Left ventricle myocardium inferior (tissue), 1 donor: ENCODE measurements around the gene ALDOB. TPM values are rescaled to one million over a fixed set of nuclear protein-coding genes. Genes with fewer than 3 reads are reported as not detected.

Experiments
- DNase-seq: peaks from one replicate; pipeline ENCODE4 v3.0.0-alpha.2; 2020
- H3K27ac ChIP-seq: fragments of 200-600 bp; replicated peaks from 2 replicates; pipeline ENCODE4 v1.8.0; 2021
- H3K27me3 ChIP-seq: fragments of 200-600 bp; 2 replicates; pipeline ENCODE4 v1.8.0; 2021; ENCODE audit warnings: low read depth
- H3K36me3 ChIP-seq: fragments of 200-600 bp; 2 replicates; pipeline ENCODE4 v1.8.0; 2021
- H3K4me1 ChIP-seq: fragments of 200-600 bp; 2 replicates; pipeline ENCODE4 v1.8.0; 2021
- H3K4me3 ChIP-seq: fragments of 200-600 bp; 2 replicates; pipeline ENCODE4 v1.8.0; 2021; ENCODE audit warnings: mild to moderate bottlenecking, moderate library complexity
- H3K9me3 ChIP-seq: fragments of 200-600 bp; replicated peaks from 2 replicates; pipeline ENCODE4 v1.8.0; 2021
- intact Hi-C: fragments of 100-400 bp; cut with micrococcal nuclease; formaldehyde crosslinking; loops from one replicate; pipeline ENCODE4 v1.11.0; 2022
- total RNA-seq: library from RNA; stranded (reverse); fragmentation: NEBNext Ultra II Directional; extraction: Animal tissue kit (Norgen Biotek cat#: 25700); gene quantifications from one replicate; pipeline ENCODE4 v1.2.1, GENCODE V29; 2021
- TF ChIP-seq, protein P1 (sequence below): fragments of 200-600 bp; IDR thresholded peaks from 2 replicates; pipeline ENCODE4 v1.8.0; 2021; ENCODE audit warnings: antibody characterized with exemption, mild to moderate bottlenecking, borderline replicate concordance
- donor health status: DM: no; HTN: yes; CAD: no; lungs with severe emphysema.

Gene ALDOB
- total RNA-seq, 1 donor from 2014 or later = 0.41 TPM

- Histone ChIP-seq H3K27me3 (no peaks in the 10 kb centered on the region), H3K27ac (no peak overlapping the region), H3K4me3 (no peak overlapping the region), H3K9me3 (peaks cover 4% of the 10 kb centered on the region), H3K4me1 (no peaks in the 10 kb centered on the region), H3K36me3 (no peaks in the 10 kb centered on the region)
- DNase-seq = no peak
- TF ChIP-seq, protein P1, sequence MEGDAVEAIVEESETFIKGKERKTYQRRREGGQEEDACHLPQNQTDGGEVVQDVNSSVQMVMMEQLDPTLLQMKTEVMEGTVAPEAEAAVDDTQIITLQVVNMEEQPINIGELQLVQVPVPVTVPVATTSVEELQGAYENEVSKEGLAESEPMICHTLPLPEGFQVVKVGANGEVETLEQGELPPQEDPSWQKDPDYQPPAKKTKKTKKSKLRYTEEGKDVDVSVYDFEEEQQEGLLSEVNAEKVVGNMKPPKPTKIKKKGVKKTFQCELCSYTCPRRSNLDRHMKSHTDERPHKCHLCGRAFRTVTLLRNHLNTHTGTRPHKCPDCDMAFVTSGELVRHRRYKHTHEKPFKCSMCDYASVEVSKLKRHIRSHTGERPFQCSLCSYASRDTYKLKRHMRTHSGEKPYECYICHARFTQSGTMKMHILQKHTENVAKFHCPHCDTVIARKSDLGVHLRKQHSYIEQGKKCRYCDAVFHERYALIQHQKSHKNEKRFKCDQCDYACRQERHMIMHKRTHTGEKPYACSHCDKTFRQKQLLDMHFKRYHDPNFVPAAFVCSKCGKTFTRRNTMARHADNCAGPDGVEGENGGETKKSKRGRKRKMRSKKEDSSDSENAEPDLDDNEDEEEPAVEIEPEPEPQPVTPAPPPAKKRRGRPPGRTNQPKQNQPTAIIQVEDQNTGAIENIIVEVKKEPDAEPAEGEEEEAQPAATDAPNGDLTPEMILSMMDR = no peak
- intact Hi-C loops = no loop called here
Measured at GRCh38 chr9:101372327-101373118, 63.1 kb downstream of the ALDOB start.

DNA sequence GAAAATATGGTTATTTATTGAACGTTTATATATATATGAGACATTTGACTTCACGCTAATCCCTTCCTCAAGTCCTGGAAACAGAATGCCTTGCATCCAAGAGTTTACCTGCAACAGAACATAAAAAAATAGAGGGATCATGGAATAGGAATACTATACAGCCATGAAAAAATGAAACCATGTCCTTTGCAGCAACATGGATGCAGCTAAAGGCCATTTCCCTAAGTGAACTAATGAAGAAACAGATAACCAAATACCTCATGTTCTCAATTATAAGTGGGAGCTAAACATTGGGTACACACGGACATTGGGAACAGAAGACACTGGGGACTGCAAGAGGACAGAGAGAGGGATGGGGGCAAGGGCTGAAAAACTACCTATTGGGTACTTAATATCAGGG lies 63.8 kb downstream of the ALDOB start:
- Histone ChIP-seq H3K4me1 (no peaks in the 10 kb centered on the region), H3K27me3 (no peaks in the 10 kb centered on the region), H3K4me3 (no peak overlapping the region), H3K9me3 (peaks cover 4% of the 10 kb centered on the region), H3K36me3 (no peaks in the 10 kb centered on the region), H3K27ac (no peak overlapping the region)
- intact Hi-C loops = no loop called here
- TF ChIP-seq, protein P1 = no peak
- no peak for DNase-seq

Other genes with a start within 250 kb of the ALDOB start
- gene BAAT, start 50.8 kb downstream of the ALDOB start, total RNA-seq = not detected
- 17.3 TPM for gene MRPL50, start 37.2 kb downstream of the ALDOB start, total RNA-seq
- 18.8 TPM for gene ZNF189, start 36.9 kb downstream of the ALDOB start, total RNA-seq
- gene RNF20, start 98.1 kb upstream of the ALDOB start, total RNA-seq = 55.4 TPM
- not detected for gene PPP3R2, start 159.2 kb upstream of the ALDOB start, total RNA-seq